Lower leg skin (tissue), 4 donors: ENCODE measurements around the gene OSBP. TPM values are rescaled to one million over a fixed set of nuclear protein-coding genes. Genes with fewer than 3 reads are reported as not detected.
A peak's percentile ranks its signal among the peaks of the same experiment; 100 is the strongest.

ENCODE experiments used
- DNase-seq, 2 donors: peaks; one replicate each; pipeline ENCODE4 v3.0.0-alpha.2; 2019; ENCODE audit warnings: low spot score in 2 of 2
- H3K4me3 ChIP-seq: fragments of 200-600 bp; sonication (generic); 2 replicates; pipeline ENCODE4 v1.5.1; 2017; ENCODE audit warnings: mild to moderate bottlenecking, low read depth; ENCODE audit not compliant: poor library complexity, severe bottlenecking
- POLR2A ChIP-seq, 2 donors: fragments of 450-650 bp; IDR thresholded peaks; one replicate each; pipeline ENCODE4 v1.6.1; 2016 to 2017; ENCODE audit warnings: antibody characterized with exemption in 2 of 2, mild to moderate bottlenecking in 1 of 2, moderate library complexity in 1 of 2
- WGBS, 2 donors: methylation state at CpG; one replicate each; pipeline ENCODE4 v1.1.5; 2018; 5-methylcytosine and 5-hydroxymethylcytosine counted together
- intact Hi-C: fragments of 100-400 bp; cut with DNase I; formaldehyde crosslinking; loops from one replicate; pipeline ENCODE4 v1.15.0; 2023; ENCODE audit warnings: low total_unique reads
- total RNA-seq, 4 donors: library from RNA; depleted of rRNA; stranded (reverse); fragments of >200 nt; gene quantifications; one replicate each; pipeline ENCODE4 v1.1.0, GENCODE V29; 2016
- TF ChIP-seq, protein P1 (sequence below), 3 donors: fragments of 450-650 bp; IDR thresholded peaks; one replicate each; pipeline ENCODE4 v1.5.1; 2016; ENCODE audit warnings: antibody characterized with exemption in 3 of 3, mild to moderate bottlenecking in 3 of 3, moderate library complexity in 2 of 3

OSBP gene
- total RNA-seq, 4 donors from 2014 or later = 42.4 to 52.9 (median 43.8) TPM

GRCh38 chr11:59560702-59561473 is 54.7 kb downstream of the OSBP start:
- WGBS, 2 donors = 3 to 7% methylated on average over 30 to 40 of the region's 40 CpGs
- DNase-seq = peak; percentile 87 to 97
- TF ChIP-seq, protein P1, sequence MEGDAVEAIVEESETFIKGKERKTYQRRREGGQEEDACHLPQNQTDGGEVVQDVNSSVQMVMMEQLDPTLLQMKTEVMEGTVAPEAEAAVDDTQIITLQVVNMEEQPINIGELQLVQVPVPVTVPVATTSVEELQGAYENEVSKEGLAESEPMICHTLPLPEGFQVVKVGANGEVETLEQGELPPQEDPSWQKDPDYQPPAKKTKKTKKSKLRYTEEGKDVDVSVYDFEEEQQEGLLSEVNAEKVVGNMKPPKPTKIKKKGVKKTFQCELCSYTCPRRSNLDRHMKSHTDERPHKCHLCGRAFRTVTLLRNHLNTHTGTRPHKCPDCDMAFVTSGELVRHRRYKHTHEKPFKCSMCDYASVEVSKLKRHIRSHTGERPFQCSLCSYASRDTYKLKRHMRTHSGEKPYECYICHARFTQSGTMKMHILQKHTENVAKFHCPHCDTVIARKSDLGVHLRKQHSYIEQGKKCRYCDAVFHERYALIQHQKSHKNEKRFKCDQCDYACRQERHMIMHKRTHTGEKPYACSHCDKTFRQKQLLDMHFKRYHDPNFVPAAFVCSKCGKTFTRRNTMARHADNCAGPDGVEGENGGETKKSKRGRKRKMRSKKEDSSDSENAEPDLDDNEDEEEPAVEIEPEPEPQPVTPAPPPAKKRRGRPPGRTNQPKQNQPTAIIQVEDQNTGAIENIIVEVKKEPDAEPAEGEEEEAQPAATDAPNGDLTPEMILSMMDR (IDR thresholded peaks at IDR 0.05) = no peak
- TF ChIP-seq POLR2A (IDR thresholded peaks at IDR 0.05) = no peak
- intact Hi-C loops = no loop called here
- peak overlapping the region; percentile 74 for H3K4me3 ChIP-seq

- intact Hi-C loops = no loop called here
- TF ChIP-seq, protein P1 (IDR thresholded peaks at IDR 0.05) = peak in 1 of 3 donors; percentile 12
- no peak for TF ChIP-seq POLR2A (IDR thresholded peaks at IDR 0.05)
- H3K4me3 ChIP-seq = peak overlapping the region; percentile 74
- 1 to 2% methylated on average over 18 of the region's 18 CpGs for WGBS, 2 donors
- DNase-seq = peak; percentile 77 to 88
These were observed 55.3 kb downstream of the OSBP start for GRCh38 chr11:59560290-59560701.

- intact Hi-C loops = no loop called here
- TF ChIP-seq POLR2A (IDR thresholded peaks at IDR 0.05) = no peak
- TF ChIP-seq, protein P1 (IDR thresholded peaks at IDR 0.05) = no peak
- H3K4me3 ChIP-seq = no peak overlapping the region
- DNase-seq = no peak
- 57 to 58% methylated on average over 8 of the region's 8 CpGs for WGBS, 2 donors
These were observed 55.7 kb downstream of the OSBP start for GRCh38 chr11:59559886-59560285.

DNA sequence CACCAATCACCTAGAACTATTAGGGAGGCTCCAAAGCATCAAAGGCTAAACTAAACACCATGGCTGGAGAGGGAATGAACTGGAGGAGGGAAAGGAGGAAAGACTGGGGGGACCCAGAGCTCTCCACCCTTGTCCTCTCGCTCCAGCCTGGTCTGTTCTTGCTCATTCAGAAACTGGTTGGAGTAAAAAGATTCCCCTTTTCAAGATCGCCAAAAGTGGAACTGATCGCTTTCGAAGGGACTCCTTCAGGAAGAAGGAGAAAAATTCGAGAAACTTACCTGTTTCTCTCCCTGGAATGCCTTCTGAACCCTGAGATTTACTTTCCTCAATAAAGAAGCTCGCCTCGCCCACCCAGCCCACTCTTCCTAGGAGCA is 57.3 kb downstream of the OSBP start:
- H3K4me3 ChIP-seq = no peak overlapping the region
- TF ChIP-seq POLR2A (IDR thresholded peaks at IDR 0.05) = no peak
- TF ChIP-seq, protein P1 (IDR thresholded peaks at IDR 0.05) = no peak
- no peak for DNase-seq
- 69 to 72% methylated on average over 7 of the region's 7 CpGs for WGBS, 2 donors
- intact Hi-C loops = no loop called here

DNA sequence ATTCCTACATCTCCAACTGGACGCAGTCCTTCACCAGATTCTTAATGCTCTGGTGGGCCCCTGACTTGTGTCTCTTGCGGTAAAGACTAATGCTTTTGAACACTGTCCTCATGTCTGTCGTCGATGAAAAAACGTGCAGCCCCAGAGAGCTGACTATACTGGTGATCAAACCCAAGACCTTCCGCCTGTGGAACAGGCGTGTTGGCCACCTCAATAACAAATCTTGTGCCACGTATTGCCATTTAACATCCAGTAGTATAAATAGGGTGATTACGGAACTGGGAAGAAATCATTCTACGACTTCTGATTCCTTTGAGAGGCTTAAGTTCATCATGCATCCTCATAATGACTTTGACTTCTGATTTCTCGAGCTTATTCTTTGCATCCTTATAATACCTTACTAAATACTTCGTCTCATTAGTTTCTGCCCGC is 58.6 kb downstream of the OSBP start:
- 21 to 22% methylated on average over 13 of the region's 13 CpGs for WGBS, 2 donors
- intact Hi-C loops = no loop called here
- DNase-seq = no peak
- TF ChIP-seq, protein P1 (IDR thresholded peaks at IDR 0.05) = no peak
- no peak for TF ChIP-seq POLR2A (IDR thresholded peaks at IDR 0.05)
- H3K4me3 ChIP-seq = no peak overlapping the region
